DND-41 (cell line): Measurements from ENCODE around the gene FMN1.

Source experiments
- ATAC-seq: fragments of 200-7000 bp; cut with Tn5 transposase; 3 replicates; pipeline ENCODE4 v1.9.1; 2021; ENCODE audit warnings: low read depth; ENCODE audit not compliant: insufficient read depth
- DNase-seq: peaks from one replicate; pipeline ENCODE4 v3.0.0-alpha.2; 2020
- H2AFZ ChIP-seq: 2 replicates; pipeline ENCODE4 v1.6.0; 2012; ENCODE audit warnings: low read depth, low read length
- H3K27ac ChIP-seq: 2 replicates; pipeline ENCODE4 v1.5.1; 2012; ENCODE audit warnings: low read length, inconsistent platforms
- H3K27me3 ChIP-seq: fragments of 200-600 bp; sonication (generic); 2 replicates; pipeline ENCODE4 v1.6.0; 2012; ENCODE audit warnings: low read length, mild to moderate bottlenecking, inconsistent platforms; ENCODE audit not compliant: insufficient read depth, poor library complexity
- H3K36me3 ChIP-seq: 2 replicates; pipeline ENCODE4 v1.5.1; 2012; ENCODE audit warnings: low read length, inconsistent platforms; ENCODE audit not compliant: insufficient read depth
- H3K4me1 ChIP-seq: 2 replicates; pipeline ENCODE4 v1.5.1; 2012; ENCODE audit warnings: mild to moderate bottlenecking, low read length; ENCODE audit not compliant: insufficient read depth
- H3K4me2 ChIP-seq: 2 replicates; pipeline ENCODE4 v1.6.0; 2012; ENCODE audit warnings: mild to moderate bottlenecking, moderate library complexity, low read length, inconsistent platforms; ENCODE audit not compliant: insufficient read depth
- H3K4me3 ChIP-seq, 2 experiments: fragments of 200-600 bp in 1 of 2; shearing (Covaris generic) in 1 of 2; 2 replicates each; pipeline ENCODE4 v1.5.1; 2012 to 2016; ENCODE audit warnings: inconsistent platforms in 2 of 2, low read length in 2 of 2, mild to moderate bottlenecking in 2 of 2, low read depth in 1 of 2, moderate library complexity in 1 of 2
- H3K79me2 ChIP-seq: 2 replicates; pipeline ENCODE4 v1.6.0; 2012; ENCODE audit warnings: low read length, inconsistent platforms; ENCODE audit not compliant: insufficient read depth
- H3K9ac ChIP-seq: 2 replicates; pipeline ENCODE4 v1.6.0; 2012; ENCODE audit warnings: low read depth, mild to moderate bottlenecking, inconsistent platforms, low read length, moderate library complexity
- H3K9me3 ChIP-seq: 2 replicates; pipeline ENCODE4 v1.5.1; 2012; ENCODE audit warnings: low read length, moderate library complexity, mild to moderate bottlenecking, inconsistent platforms; ENCODE audit not compliant: insufficient read depth, severe bottlenecking
- H4K20me1 ChIP-seq: 2 replicates; pipeline ENCODE4 v1.6.0; 2012; ENCODE audit warnings: low read length; ENCODE audit not compliant: insufficient read depth
- EZH2 ChIP-seq: IDR thresholded peaks from 3 replicates; pipeline ENCODE4 v1.6.1; 2012; ENCODE audit warnings: borderline replicate concordance, low read depth, mild to moderate bottlenecking, moderate library complexity, low read length, inconsistent platforms; ENCODE audit not compliant: severe bottlenecking
- TF ChIP-seq, protein P1 (sequence below): IDR thresholded peaks from 2 replicates; pipeline ENCODE4 v1.5.1; 2012; ENCODE audit warnings: borderline replicate concordance, low read length, moderate library complexity, mild to moderate bottlenecking; ENCODE audit not compliant: poor library complexity, severe bottlenecking; ENCODE audit errors: extremely low read depth

Gene FMN1

DNA sequence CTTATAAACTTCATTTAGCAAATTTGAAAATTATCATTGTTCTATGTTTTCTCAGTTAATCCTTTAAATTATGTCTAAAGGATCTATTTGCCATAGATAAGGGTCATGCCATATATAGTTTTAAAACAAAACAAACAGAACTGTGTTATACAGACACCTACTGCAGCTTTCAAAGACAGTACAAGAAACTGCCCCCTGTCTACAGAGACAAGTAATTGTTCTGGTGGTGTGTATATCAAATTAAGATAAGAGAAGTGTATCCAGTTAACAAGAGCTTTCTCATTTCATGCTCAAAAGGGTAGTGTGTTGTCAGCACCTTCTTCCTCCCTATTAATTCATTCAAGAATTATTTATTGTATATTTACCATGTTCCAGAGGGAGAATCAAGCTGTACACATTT is 201.2 kb downstream of the FMN1 start:
- H4K20me1 ChIP-seq, result no peaks in the 10 kb centered on the region
- no peak overlapping the region for H2AFZ ChIP-seq
- H3K9me3 ChIP-seq, result no peaks in the 10 kb centered on the region
- no peak overlapping the region for H3K27ac ChIP-seq
- H3K4me2 ChIP-seq, result no peak overlapping the region
- no peaks in the 10 kb centered on the region for H3K79me2 ChIP-seq
- H3K9ac ChIP-seq, result no peak overlapping the region
- ATAC-seq (no peak), DNase-seq (no peak)
- H3K36me3 ChIP-seq, result no peaks in the 10 kb centered on the region
- no peaks in the 10 kb centered on the region for H3K27me3 ChIP-seq
- H3K4me3 ChIP-seq, result no peak overlapping the region
- H3K4me1 ChIP-seq, result no peaks in the 10 kb centered on the region
- TF ChIP-seq, protein P1, sequence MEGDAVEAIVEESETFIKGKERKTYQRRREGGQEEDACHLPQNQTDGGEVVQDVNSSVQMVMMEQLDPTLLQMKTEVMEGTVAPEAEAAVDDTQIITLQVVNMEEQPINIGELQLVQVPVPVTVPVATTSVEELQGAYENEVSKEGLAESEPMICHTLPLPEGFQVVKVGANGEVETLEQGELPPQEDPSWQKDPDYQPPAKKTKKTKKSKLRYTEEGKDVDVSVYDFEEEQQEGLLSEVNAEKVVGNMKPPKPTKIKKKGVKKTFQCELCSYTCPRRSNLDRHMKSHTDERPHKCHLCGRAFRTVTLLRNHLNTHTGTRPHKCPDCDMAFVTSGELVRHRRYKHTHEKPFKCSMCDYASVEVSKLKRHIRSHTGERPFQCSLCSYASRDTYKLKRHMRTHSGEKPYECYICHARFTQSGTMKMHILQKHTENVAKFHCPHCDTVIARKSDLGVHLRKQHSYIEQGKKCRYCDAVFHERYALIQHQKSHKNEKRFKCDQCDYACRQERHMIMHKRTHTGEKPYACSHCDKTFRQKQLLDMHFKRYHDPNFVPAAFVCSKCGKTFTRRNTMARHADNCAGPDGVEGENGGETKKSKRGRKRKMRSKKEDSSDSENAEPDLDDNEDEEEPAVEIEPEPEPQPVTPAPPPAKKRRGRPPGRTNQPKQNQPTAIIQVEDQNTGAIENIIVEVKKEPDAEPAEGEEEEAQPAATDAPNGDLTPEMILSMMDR, result no peak
- no peak for TF ChIP-seq EZH2

DNA sequence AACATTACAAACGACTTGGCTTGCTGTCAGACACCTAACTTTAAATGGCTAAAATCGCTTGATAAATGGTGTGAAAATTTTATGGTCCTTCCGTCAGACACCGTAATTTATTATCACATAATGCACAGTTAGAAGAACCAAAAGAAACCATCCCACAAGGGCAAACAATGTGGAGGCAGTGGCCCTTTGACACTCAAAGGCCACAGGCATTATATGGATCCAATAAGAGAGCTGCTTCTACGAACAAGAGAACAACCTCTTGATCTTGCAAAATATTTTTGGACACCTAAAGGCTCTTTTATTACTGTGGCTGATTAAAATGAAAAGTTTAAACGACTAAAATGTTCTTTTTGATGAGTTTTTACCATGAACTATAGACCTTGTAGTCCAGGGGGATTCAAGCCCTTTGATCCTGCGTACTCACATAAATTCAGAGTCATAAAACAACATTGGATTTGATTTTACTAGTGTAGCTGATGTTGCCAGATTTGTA is 202.8 kb downstream of the FMN1 start:
- no peak for ATAC-seq
- Histone ChIP-seq H2AFZ (no peak overlapping the region), H3K4me2 (no peak overlapping the region), H3K27ac (no peak overlapping the region), H3K4me1 (no peaks in the 10 kb centered on the region), H4K20me1 (no peaks in the 10 kb centered on the region), H3K36me3 (no peaks in the 10 kb centered on the region), H3K79me2 (no peaks in the 10 kb centered on the region), H3K27me3 (no peaks in the 10 kb centered on the region), H3K4me3 (no peak overlapping the region), H3K9ac (no peak overlapping the region), H3K9me3 (no peaks in the 10 kb centered on the region)
- TF ChIP-seq, protein P1, result no peak
- TF ChIP-seq EZH2, result no peak
- no peak for DNase-seq

- no peak overlapping the region for H3K4me2 ChIP-seq
These were observed 204.4 kb downstream of the FMN1 start for GRCh38 chr15:32990071-32990470.

More at GRCh38 chr15:32990071-32990470, 204.4 kb downstream of the FMN1 start:
- Histone ChIP-seq H4K20me1 (no peaks in the 10 kb centered on the region), H3K9ac (no peak overlapping the region), H3K36me3 (no peaks in the 10 kb centered on the region), H3K79me2 (no peaks in the 10 kb centered on the region), H3K4me3 (no peak overlapping the region), H3K27ac (no peak overlapping the region), H2AFZ (no peak overlapping the region), H3K4me1 (no peaks in the 10 kb centered on the region), H3K27me3 (no peaks in the 10 kb centered on the region), H3K9me3 (no peaks in the 10 kb centered on the region)
- TF ChIP-seq, protein P1, result no peak
- no peak for TF ChIP-seq EZH2
- no peak for DNase-seq
- no peak for ATAC-seq
